HFF-Myc (cell line): ENCODE measurements around the gene REEP5.

Source experiments
- DNase-seq: peaks from one replicate; pipeline ENCODE4 v3.0.0-alpha.2; 2011; ENCODE audit warnings: low read depth; ENCODE audit errors: extremely low read depth
- H3K4me3 ChIP-seq: replicated peaks from 2 replicates; pipeline ENCODE4 v1.5.1; 2011; ENCODE audit warnings: low read depth, mild to moderate bottlenecking, control low read depth, low read length
- CTCF ChIP-seq: IDR thresholded peaks from 2 replicates; pipeline ENCODE4 v1.5.1; 2012; ENCODE audit warnings: mild to moderate bottlenecking, low read depth, low read length, control low read depth; ENCODE audit errors: missing control alignments

REEP5 gene

GRCh38 chr5:112933105-112933504, 11.1 kb upstream of the REEP5 start:
- no peak overlapping the region for H3K4me3 ChIP-seq
- TF ChIP-seq CTCF = no peak
- DNase-seq = no peak

- no peak overlapping the region for H3K4me3 ChIP-seq
- DNase-seq = no peak
- no peak for TF ChIP-seq CTCF
Measured at GRCh38 chr5:112931473-112931872, 9.4 kb upstream of the REEP5 start.

GRCh38 chr5:112930082-112930344, 8.0 kb upstream of the REEP5 start:
- no peak for TF ChIP-seq CTCF
- DNase-seq = no peak
- H3K4me3 ChIP-seq = no peak overlapping the region

- no peak for TF ChIP-seq CTCF
- H3K4me3 ChIP-seq = no peak overlapping the region
- DNase-seq = no peak
Measured at GRCh38 chr5:112929336-112930081, 7.5 kb upstream of the REEP5 start.

- DNase-seq = no peak
- no peak overlapping the region for H3K4me3 ChIP-seq
- no peak for TF ChIP-seq CTCF
Measured at GRCh38 chr5:112923988-112924387, 2.0 kb upstream of the REEP5 start.

- DNase-seq = no peak
- H3K4me3 ChIP-seq = no peak overlapping the region
Measured at GRCh38 chr5:112923148-112923917, 1.3 kb upstream of the REEP5 start.

More at GRCh38 chr5:112923148-112923917, 1.3 kb upstream of the REEP5 start:
- no peak for TF ChIP-seq CTCF
